Activated T-cell treated with anti-CD3 and anti-CD28 coated beads for 24 hours (primary cell): ENCODE data around the gene ROBO2.

Experiments
- DNase-seq: peaks from one replicate; pipeline ENCODE4 v3.0.0-alpha.2; 2020; ENCODE audit warnings: low read depth

ROBO2 gene

DNA sequence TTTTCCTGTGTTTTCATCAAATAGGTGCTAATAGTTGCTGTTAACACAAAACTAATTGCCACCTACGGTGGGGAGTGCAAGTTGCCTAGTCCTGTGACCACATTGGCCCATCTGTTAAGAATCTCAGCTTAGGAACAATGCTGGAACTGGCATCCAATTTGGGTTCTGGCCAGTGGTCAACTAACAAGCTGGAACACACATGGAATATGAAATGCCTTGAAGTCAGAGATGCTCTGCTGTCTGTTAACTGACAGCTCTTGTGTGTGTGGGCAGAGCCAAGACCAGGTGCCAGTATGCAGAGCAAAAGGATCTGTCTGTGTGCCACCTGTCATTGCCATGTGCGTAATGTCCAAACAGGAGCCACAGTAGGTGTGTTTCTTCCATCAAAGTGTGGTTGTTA is 460.8 kb downstream of the ROBO2 start:
- no peak for DNase-seq

DNA sequence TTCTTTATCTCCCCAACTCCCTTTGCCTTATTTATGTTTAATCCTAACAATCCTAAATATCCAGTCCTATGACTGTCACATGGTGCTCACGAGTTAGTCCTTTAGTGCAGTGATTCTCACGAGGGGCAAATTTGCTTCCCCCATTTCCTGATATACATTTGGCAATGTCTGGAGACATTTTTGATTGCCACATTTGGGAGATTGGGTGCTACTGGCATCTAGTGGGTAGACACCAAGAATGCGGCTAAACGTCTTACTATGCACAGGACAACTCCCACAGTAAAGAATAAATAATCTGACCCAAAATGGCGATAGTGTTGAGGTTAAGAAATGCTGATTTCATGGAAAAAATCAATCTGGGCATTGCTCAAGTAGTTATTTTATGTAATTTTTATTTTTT is 466.5 kb downstream of the ROBO2 start:
- DNase-seq, result no peak

DNA sequence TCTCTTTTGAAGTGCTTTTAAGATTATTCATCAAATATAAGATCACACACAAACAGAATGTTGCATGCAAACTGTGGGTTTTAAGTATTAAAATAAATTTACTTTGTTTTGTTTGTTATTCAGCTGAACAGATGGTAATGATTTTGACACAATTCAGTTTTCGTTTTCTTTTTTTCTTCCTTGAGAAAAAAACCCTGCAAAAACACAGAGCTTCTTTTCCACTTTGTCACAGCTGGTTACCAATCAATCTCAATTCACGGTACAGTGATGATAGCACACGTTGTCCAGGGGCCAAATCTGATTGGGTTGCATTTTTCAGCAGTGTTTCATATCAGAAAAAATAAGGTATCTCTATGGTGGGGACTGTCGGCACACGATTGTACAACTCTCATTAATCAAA is 473.6 kb downstream of the ROBO2 start:
- DNase-seq, result no peak

DNA sequence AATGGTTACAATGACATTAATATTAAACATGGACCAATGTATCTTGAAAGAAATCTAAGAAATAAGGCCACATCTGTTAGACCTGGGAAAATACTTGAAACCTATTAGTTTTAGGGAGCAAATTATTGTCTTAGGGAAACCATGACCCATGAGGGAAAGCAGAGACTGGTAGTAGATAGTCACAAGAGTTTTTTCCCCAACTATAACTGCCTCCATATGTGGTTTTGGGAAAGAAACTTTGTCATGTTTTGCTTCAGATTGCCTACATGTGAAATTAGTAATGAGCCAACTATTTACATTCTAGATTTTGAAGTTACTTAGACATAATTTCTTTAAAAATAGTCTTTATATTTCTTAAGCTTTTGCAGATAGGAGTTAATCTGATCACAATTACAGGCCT is 474.9 kb downstream of the ROBO2 start:
- DNase-seq, result no peak

DNA sequence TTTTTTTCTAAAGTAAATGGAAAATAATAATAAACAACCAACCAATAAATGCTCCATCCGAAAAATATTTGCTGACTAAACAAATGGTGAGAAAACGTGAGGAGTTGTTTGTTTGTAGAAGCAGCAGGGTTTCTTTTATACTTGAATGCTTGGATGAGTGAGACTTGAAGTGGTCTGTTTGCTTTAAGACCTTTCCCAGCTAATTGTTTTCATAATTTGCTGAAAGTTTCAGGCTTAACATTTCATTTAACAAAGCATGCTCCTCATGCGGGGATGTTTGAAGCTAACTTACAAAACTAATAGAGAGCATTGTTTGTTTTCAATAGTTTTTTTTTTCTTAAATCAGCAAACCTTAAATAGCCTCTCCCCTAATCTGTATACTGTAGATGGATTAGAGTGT is 484.6 kb downstream of the ROBO2 start:
- no peak for DNase-seq

DNA sequence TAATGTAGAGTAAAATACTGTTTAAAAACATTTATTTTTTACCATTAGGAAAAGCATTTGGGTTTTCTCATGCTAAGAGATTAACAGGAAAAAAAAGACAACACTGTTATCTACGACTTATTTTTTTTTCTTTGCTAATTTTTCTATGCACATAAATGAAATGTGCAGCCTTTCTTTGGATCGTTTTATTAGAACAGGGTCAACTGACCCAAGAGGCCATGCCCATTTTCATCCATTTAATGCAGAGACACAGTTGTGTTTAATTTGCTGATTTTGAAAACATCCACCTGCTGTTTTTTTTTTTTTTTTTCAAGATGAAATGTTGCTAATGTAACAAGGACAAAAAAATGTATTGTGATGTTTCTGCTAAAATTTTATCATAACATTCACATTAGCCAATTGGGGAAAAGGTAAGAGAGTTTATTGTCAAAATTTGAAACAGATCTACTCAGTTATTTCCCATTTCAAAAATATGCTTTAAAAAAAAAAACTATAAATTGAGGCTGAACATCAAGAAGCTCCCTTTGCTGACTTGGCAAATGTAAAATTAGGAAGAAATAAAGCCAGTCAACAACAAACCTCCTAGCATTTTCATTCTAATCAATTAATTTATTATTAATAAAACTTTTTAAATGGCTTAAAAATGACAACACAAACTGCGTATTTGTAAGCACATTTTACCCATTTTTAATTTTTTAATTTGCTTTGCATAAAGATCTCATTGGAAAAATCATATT is 485.2 kb downstream of the ROBO2 start:
- DNase-seq, result no peak

DNA sequence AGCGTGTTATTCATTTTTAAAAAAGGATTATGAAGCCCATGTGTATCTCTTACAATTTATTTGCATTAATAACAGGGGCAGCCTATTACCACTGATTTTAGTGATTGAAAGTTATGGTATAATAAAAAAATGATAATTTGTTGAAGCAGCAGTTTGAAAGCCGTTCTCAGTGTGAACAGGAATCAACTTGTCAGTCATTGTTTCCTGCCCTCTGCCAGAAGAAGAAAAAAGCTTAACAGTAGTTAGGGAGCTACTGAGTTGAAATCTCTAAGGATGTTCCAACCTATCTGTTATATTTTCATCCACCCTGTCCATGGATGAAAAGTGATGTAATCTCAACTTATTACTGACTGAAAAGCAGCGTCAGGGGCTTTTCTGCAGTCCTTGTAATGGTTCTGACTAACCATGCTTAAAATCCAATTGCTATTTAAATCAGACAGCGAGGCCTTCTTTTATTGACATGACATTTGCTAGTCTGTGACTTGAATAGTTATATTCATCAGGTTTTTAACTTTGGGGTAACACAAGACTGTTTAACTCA is 486.7 kb downstream of the ROBO2 start:
- no peak for DNase-seq

DNA sequence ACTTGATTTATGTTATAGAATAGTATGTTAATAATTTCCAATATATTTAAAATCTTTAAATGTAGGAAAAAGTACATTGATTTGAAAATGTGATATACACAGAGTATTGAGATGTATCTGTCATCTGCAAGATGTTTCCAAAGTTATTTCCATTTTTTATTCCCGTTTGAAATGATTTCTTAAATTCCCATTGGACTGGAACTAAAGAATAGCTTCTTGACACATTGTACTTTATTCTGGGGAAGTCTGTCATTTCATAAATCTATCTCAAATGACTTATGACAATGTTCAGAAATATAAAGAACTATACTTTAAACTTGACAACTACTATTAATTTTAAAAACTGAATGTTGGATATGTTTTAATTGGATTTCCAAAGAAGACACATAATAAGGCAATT is 489.6 kb downstream of the ROBO2 start:
- no peak for DNase-seq

DNA sequence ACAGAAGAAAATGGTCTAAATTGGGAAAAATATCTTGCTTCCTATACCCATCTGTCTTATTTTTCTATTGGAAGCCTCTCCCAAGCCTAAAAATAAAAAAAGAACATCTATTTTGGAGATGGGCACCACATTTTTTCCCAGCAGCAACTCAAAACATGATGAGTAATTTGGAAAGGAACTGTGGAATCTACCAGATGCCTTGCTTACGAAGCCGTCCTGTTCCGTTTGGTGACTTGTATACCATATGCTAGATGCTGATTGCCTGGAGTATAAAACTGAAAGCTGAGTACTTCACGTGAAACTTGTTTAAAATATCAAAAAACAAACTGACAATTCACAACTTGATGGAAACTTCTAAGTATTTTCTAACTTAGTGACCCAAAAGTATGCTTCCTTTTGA is 491.0 kb downstream of the ROBO2 start:
- no peak for DNase-seq

DNA sequence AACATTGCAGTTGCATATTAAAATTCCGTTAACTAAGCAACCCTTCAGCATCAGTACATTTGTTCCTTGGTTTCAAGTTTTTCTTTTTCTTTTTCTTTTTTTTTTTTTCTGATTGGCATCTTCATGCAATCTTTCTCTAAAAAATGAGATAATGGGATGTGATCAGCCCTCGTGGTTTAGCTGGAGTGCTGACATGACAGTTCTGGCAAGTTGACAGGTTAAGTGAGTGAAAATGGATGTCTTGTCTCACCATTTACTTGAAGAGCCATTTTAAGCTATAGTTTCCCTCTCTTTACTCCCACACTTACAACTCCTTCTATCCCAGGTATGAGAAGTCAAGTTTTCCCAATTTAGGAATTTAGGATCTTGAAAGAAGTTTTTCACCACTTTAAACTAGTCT is 495.2 kb downstream of the ROBO2 start:
- DNase-seq, result no peak

DNA sequence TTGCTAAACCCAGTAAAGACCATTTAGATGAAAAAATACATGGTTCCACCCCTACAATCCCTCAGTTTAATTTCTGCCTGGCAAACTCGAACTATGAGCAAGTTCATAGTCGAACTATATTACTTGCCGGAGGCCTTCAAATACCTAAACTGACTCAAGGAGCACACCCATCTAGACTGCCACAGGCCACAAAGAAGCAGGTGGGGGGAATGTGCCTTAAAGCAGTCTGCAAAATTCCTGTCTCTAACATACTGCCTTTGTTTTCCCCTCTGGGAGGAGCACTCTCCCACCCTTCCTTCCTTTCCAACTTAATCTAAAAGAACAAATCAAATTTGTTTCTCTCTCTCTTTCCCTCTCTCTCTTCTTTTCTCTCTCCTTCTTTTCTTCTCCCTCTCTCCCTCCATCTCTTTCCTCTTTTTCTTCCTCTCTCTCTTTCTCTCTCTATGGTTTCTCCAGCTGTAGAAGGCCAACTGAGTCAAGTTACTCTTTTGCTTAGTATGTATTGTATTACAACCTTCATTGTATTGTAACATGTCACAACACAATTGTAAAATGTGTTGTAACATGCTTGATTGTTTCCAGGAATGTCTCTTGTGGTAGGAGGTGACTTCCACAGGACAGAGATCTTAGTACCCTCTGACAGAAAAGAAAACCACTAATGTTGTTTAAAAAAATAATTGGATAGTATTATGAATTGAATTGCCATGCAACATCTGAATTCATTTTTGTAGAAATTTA is 496.3 kb downstream of the ROBO2 start:
- DNase-seq, result no peak

DNA sequence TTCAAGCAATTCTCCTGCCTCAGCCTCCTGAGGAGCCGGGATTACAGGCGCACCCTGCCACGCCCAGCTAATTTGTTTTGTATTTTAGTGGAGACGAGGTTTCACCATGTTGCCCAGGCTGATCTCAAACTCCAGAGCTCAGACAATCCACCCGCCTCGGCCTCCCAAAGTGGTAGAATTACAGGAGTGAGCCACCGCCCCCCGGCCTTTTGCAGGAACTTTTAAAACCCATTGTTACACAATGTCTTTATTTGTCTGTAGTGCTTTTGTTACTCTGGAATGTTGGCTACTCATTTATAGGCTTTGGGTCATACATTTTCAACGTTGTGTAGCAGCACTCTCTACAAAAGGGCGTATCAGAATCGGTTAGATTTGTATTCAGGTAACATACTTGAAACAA is 499.1 kb downstream of the ROBO2 start:
- DNase-seq, result no peak

DNA sequence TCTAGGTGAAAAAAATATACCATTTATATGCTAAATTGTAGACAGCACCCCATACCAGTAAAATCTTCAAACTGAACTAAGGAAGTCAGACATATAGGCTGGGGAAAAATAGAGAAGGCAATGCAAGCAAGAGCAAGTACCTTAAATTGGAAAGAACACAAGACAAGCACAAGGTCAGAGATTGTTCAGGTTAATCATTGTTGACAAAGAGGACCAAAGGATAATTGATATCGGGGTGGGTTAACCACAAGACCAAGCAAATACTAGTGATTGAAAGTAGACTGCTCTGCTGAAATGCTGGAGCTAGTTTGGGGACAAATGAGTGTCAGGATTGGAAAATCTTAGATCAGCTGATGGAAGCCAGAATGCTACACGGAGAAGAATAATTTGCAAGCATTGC is 499.8 kb downstream of the ROBO2 start:
- DNase-seq, result no peak

DNA sequence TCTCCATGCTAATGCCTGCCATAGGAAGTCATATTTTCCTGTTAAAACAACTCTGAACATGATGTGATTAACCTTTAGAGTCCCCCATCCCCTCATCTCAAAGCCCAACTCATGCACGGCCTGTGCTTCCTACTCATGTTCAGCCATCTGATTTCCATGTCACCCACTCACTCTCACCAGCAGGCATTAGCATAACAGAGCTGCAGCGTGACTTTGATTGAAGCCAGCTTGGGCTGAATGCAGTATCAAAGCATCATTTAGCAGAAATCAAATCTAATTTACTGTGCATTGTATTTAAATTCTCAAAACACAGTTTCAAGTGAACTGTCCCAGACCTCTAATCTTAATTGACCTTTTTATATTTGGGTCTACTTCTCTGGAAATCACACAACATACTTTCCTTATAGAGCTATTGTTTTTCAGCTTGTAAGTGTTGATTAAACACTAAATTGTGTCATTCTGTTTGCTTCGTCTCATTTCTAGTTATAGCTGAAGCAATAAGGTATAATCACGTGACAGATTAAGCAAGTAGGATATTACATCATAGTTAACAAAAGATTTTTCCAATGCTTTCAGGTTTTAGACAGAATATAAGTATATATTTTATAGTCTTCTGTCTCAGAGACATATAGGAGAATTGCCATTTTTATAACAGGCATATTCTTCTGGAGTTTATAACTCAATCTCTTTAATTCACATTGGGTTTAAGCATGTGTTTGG is 501.5 kb downstream of the ROBO2 start:
- no peak for DNase-seq

DNA sequence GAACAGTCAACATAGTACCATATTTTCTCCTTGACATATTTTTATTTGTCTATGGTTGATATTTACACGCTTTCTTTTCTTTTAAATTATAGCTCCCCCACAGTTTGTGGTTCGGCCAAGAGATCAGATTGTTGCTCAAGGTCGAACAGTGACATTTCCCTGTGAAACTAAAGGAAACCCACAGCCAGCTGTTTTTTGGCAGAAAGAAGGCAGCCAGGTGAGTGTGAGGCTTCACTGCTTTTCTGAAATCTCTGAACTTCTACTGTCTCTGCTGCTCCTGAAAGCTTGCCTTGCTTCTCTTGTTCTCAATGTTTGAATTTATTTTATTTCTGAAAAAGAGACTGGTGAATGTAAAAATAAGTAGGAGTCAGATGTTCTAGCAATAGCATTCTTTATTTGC is 506.3 kb downstream of the ROBO2 start:
- no peak for DNase-seq

DNA sequence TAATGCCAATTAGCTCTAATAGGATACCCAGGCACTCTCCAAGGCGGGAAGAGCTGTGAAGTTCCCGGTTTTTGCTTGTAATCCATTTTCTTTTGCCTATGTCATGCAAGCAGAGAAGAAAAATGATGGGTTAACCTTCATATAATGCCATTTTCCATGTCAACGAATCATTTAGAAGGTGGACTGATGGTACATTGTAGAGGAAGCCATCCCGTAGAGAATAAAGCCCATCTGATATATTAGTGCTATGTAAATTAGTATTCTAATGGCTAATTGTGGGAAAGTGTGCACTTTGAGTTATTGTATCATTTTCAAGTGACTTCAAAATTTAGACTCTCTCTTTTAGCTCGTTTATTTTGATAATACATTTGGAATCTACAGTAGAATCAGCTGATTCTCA is 509.1 kb downstream of the ROBO2 start:
- no peak for DNase-seq

DNA sequence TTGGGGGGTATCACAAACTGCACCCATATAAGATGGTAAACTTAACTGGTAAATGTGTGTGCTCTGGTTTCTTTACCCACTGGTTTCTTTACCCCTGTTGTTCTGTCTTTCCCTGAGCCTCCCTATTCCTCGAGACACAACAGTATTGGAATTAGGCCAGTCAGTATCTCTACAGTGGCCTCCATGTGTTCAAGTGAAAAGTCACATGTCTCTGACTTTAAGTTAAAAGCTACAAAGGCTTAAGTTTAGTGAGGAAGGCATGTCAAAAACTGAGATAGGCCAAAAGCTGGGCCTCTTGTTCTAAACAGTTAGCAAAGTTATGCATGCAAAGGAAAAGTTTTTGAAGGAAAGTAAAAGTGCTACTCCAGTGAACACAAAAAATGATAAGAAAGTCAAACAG is 513.3 kb downstream of the ROBO2 start:
- DNase-seq, result no peak

DNA sequence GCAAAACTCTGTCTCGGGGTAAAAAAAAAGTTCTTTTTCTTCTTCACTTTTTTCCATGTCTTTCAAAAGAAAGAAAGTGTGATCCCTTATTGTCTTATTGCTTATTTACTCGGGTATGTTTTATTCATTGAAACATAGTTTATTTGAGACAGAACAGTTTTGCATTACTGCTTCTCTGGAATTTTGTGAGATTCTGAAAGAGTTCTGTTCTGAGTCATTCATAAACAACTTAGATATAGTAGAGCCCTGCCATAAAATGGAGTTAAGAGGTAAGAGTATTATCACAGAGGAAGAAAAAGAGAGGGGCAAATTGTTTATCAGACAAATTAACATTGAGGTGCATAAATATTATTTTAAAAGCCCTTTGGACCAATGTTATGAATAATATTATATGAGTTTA is 522.2 kb downstream of the ROBO2 start:
- no peak for DNase-seq

DNA sequence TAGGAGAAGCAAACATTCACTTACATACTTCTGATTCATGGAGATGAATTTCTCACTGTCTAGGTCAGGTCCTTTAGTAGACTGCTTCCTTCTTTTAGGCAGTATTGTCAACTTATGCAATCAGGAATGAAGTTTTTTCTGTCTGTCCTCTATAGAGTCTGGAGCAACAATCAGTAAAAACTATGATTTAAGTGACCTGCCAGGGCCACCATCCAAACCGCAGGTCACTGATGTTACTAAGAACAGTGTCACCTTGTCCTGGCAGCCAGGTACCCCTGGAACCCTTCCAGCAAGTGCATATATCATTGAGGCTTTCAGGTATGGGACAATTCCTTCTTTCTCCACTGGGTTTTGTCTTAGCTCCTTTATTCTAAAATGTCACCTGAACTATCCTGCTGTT is 523.1 kb downstream of the ROBO2 start:
- no peak for DNase-seq

DNA sequence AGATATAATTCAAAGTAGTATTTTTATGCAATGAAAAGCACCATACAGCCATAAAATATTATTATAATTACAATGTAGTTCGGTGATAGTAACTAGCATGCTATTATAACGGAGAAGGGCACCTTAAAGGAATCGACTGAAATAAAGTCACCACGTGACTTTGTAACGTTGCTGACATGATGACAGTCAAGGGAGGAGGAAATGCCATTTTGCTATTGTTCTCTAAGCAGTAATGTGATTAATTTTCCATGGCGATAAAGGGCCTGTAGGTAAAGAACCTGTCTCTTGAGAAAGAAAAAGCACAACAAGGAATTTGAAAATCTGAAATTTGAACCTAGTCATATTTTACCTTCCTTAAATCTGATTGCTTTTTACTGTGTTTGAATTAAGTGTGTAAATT is 526.2 kb downstream of the ROBO2 start:
- DNase-seq, result no peak

DNA sequence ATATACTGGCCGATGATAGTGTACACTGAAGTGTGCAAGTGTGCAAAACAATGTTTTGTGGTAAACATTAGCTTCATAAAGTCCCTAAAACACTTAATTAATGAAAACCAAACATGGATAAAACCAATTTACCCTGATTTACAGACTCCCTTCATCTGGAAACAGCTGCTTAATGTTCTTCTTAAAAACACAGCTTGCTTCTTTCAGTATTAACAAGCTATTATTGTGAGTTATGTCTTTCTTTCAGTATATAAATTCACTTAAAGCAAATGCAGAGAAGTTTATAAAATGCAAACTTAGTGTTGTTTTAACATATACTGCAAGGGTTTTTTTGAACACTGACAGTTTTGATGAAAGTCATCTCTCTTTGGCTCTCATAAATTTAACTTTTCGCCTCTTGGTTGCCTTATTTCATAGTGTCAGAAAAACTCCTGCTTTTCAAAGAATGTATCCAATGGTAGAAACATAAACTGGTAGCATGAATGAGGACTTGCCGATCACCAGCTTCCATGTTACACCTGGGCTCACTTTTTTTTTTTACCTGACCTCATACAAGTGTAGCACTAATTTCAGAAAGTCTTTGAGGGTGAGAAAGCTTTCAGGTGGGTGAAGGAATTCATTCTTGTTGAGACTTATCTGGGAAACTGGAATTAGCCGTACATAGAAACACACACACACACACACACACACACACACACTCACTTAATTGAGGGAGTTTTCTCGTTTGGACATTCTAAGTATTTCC is 532.2 kb downstream of the ROBO2 start:
- no peak for DNase-seq

DNA sequence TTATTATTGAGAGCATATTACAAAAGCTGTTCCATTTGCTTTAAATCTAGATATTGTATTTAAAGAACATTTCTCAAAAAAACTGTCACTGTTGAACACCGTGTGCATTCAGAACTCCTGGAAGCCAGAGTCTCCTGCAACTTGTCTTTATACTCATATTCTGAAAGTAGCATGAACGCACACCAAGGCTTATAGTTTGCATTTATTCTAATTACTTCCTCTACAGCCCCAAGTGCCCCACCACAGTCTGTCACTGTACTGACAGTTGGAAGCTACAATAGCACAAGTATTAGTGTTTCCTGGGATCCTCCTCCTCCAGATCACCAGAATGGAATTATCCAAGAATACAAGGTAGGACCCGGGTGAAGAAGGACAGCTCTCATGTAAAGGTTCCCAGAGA is 537.4 kb downstream of the ROBO2 start:
- no peak for DNase-seq
